ENCODE measurements around the gene OTX1.

Gene OTX1

GRCh38 chr2:63046961-63047320 lies 3.7 kb upstream of the OTX1 start:
- DNase-seq (ENCODE audit: low read depth in 2 of 3, low spot score in 1 of 3), result no peak

- no peak for DNase-seq (ENCODE audit: low read depth in 2 of 3, low spot score in 1 of 3)
Measured at GRCh38 chr2:63047321-63048279, 3.0 kb upstream of the OTX1 start.

GRCh38 chr2:63048367-63049171 lies 2.1 kb upstream of the OTX1 start:
- DNase-seq (ENCODE audit: low read depth in 2 of 3, low spot score in 1 of 3), result no peak

GRCh38 chr2:63049211-63049969 lies 1.2 kb upstream of the OTX1 start:
- no peak for DNase-seq (ENCODE audit: low read depth in 2 of 3, low spot score in 1 of 3)

- DNase-seq (ENCODE audit: low read depth in 2 of 3, low spot score in 1 of 3), result no peak
Measured at GRCh38 chr2:63049970-63050333, 678 bp upstream of the OTX1 start.

GRCh38 chr2:63051042-63051794 lies 588 bp downstream of the OTX1 start:
- DNase-seq (ENCODE audit: low read depth in 2 of 3, low spot score in 1 of 3), result no peak

GRCh38 chr2:63051795-63052333 lies 1.2 kb downstream of the OTX1 start:
- DNase-seq (ENCODE audit: low read depth in 2 of 3, low spot score in 1 of 3), result no peak

- DNase-seq (ENCODE audit: low read depth in 2 of 3, low spot score in 1 of 3), result no peak
Measured at GRCh38 chr2:63052411-63053080, 1.9 kb downstream of the OTX1 start.

- no peak for DNase-seq (ENCODE audit: low read depth in 2 of 3, low spot score in 1 of 3)
Measured at GRCh38 chr2:63053081-63053888, 2.7 kb downstream of the OTX1 start.

GRCh38 chr2:63053889-63054602 lies 3.4 kb downstream of the OTX1 start:
- no peak for DNase-seq (ENCODE audit: low read depth in 2 of 3, low spot score in 1 of 3)

- DNase-seq (ENCODE audit: low read depth in 2 of 3, low spot score in 1 of 3), result no peak
Measured at GRCh38 chr2:63054841-63055225, 4.2 kb downstream of the OTX1 start.

GRCh38 chr2:63055226-63056106 lies 4.8 kb downstream of the OTX1 start:
- DNase-seq (ENCODE audit: low read depth in 2 of 3, low spot score in 1 of 3), result no peak

- no peak for DNase-seq (ENCODE audit: low read depth in 2 of 3, low spot score in 1 of 3)
Measured at GRCh38 chr2:63056107-63057050, 5.7 kb downstream of the OTX1 start.

- DNase-seq (ENCODE audit: low read depth in 2 of 3, low spot score in 1 of 3), result no peak
Measured at GRCh38 chr2:63057249-63058143, 6.9 kb downstream of the OTX1 start.

- DNase-seq (ENCODE audit: low read depth in 2 of 3, low spot score in 1 of 3), result no peak
Measured at GRCh38 chr2:63058144-63058920, 7.7 kb downstream of the OTX1 start.
